ENCODE measurements around the gene NXPH3. TPM values are rescaled to one million over a fixed set of nuclear protein-coding genes. Genes with fewer than 3 reads are reported as not detected.

NXPH3 gene
- total and polyA plus RNA-seq, 2 donors (not counting 1 experiment from before 2014, with no cell fraction given), result not detected

GRCh38 chr17:49572806-49573420, 2.8 kb upstream of the NXPH3 start:
- Mint-ChIP-seq H3K4me1 (peaks cover 28% of the 10 kb centered on the region), H3K27ac (no peak overlapping the region), H3K4me3 (no peak overlapping the region), H3K27me3 (peaks cover 50% of the 10 kb centered on the region), H3K9me3 (ENCODE audit: insufficient read depth) (no peaks in the 10 kb centered on the region)
- Histone ChIP-seq H4K20me1 (ENCODE audit: control insufficient read depth, insufficient read depth, low read length, poor library complexity, severe bottlenecking) (no peaks in the 10 kb centered on the region), H3K27me3 (replicated peaks in 1 of 4; ENCODE audit: control extremely low read depth in 1 of 4, control insufficient read depth in 3 of 4, insufficient read depth in 4 of 4, low read length in 3 of 4) (peaks cover 0 to 68% (median 28%) of the 10 kb centered on the region in 4 experiments), H3K4me1 (ENCODE audit: control insufficient read depth in 2 of 2, insufficient read depth in 2 of 2, low read length in 2 of 2) (peaks cover 26 to 34% of the 10 kb centered on the region in 2 donors), H3K27ac (ENCODE audit: low read length in 2 of 2) (no peak overlapping the region), H3K4me2 (replicated peaks; ENCODE audit: low read depth, low read length, poor library complexity, severe bottlenecking) (no peak overlapping the region), H3K9ac (ENCODE audit: low read length) (no peak overlapping the region), H3K9me3 (ENCODE audit: control extremely low read depth in 1 of 3, control insufficient read depth in 2 of 3, insufficient read depth in 1 of 3, low read length in 2 of 3) (peaks cover 0 to 9% (median 0%) of the 10 kb centered on the region in 3 donors), H2AFZ (ENCODE audit: insufficient read depth, low read depth, low read length, poor library complexity, severe bottlenecking) (no peak overlapping the region), H3K79me2 (ENCODE audit: control insufficient read depth, insufficient read depth, low read length) (no peaks in the 10 kb centered on the region), H3K36me3 (replicated peaks in 1 of 2; ENCODE audit: control extremely low read depth in 1 of 2, control insufficient read depth in 1 of 2, extremely low read depth in 1 of 2, insufficient read depth in 2 of 2, low read length in 1 of 2) (no peaks in the 10 kb centered on the region), H3K4me3 (ENCODE audit: control extremely low read depth in 1 of 5, extremely low read depth in 1 of 5, insufficient read depth in 1 of 5, low read depth in 2 of 5, low read length in 4 of 5) (no peak overlapping the region)
- CTCF ChIA-PET, result interaction anchor here (0.7 to 17.7 kb wide), 4 partner anchors 11 to 126 kb away, joined by 3 to 485 read pairs (median 16); partner anchors contain the start of gene SLC35B1
- POLR2A ChIA-PET, result interaction anchor here (0.6 kb wide), 1 partner anchor 130 kb away, joined by 3 read pairs; no protein-coding TSS in a partner anchor
- intact Hi-C loops (cut with micrococcal nuclease), result no loop called here
- ATAC-seq (ENCODE audit: low read depth) (no peak), DNase-seq (no peak)
- 89% methylated on average over 6 of the region's 6 CpGs for WGBS (ENCODE audit: insufficient coverage)
- TF ChIP-seq, protein P1, sequence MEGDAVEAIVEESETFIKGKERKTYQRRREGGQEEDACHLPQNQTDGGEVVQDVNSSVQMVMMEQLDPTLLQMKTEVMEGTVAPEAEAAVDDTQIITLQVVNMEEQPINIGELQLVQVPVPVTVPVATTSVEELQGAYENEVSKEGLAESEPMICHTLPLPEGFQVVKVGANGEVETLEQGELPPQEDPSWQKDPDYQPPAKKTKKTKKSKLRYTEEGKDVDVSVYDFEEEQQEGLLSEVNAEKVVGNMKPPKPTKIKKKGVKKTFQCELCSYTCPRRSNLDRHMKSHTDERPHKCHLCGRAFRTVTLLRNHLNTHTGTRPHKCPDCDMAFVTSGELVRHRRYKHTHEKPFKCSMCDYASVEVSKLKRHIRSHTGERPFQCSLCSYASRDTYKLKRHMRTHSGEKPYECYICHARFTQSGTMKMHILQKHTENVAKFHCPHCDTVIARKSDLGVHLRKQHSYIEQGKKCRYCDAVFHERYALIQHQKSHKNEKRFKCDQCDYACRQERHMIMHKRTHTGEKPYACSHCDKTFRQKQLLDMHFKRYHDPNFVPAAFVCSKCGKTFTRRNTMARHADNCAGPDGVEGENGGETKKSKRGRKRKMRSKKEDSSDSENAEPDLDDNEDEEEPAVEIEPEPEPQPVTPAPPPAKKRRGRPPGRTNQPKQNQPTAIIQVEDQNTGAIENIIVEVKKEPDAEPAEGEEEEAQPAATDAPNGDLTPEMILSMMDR (IDR thresholded peaks at IDR 0.05), result no peak
- no peak for TF ChIP-seq EZH2 (IDR thresholded peaks at IDR 0.05; ENCODE audit: borderline replicate concordance, insufficient read depth, low read depth, low read length, poor library complexity, severe bottlenecking)

Measured in B cell (primary cell).